Body of pancreas (tissue), 4 donors: ENCODE measurements around the gene PPP2R3B. TPM values are rescaled to one million over a fixed set of nuclear protein-coding genes. Genes with fewer than 3 reads are reported as not detected.
"Not testable (repeated sequence)": the region's sequence is repeated elsewhere in the genome, so short reads cannot be mapped to it uniquely, and the experiment has no call there.

Experiments
- ATAC-seq: fragments of 150-250 bp; one replicate; pipeline ENCODE4 v1.9.1; 2016
- DNase-seq, 4 donors: peaks; one replicate each; pipeline ENCODE4 v3.0.0-alpha.2; 2019
- H3K27ac ChIP-seq, 4 donors: fragments of 200-600 bp; sonication (generic); 1 replicate in 3 of 4; 2 replicates in 1 of 4; pipeline versions ENCODE4 v1.5.1 to v1.6.1; 2016 to 2019; ENCODE audit warnings: mild to moderate bottlenecking in 1 of 4, mixed read lengths in 1 of 4, moderate library complexity in 1 of 4
- H3K27me3 ChIP-seq, 2 donors: fragments of 200-600 bp; sonication (generic); one replicate each; pipeline ENCODE4 v1.6.0; 2016; ENCODE audit warnings: mild to moderate bottlenecking in 1 of 2
- H3K36me3 ChIP-seq, 2 donors: fragments of 200-600 bp; sonication (generic); replicated peaks in 1 of 2; 2 replicates each; pipeline ENCODE4 v1.5.1; 2016; ENCODE audit warnings: low read depth in 2 of 2; ENCODE audit not compliant: insufficient read depth in 1 of 2
- H3K4me1 ChIP-seq: fragments of 200-600 bp; sonication (generic); one replicate; pipeline ENCODE4 v1.6.0; 2016
- H3K4me3 ChIP-seq, 2 donors: fragments of 200-600 bp; sonication (generic); 1 replicate in 1 of 2; 2 replicates in 1 of 2; pipeline ENCODE4 v1.5.1; 2016 to 2019
- H3K9me3 ChIP-seq, 3 donors: fragments of 200-600 bp; sonication (generic); 1 replicate in 2 of 3; 2 replicates in 1 of 3; pipeline ENCODE4 v1.5.1; 2016
- POLR2A ChIP-seq, 3 donors: fragments of 450-650 bp; IDR thresholded peaks; one replicate each; pipeline ENCODE4 v1.6.1; 2016; ENCODE audit warnings: antibody characterized with exemption in 3 of 3, mild to moderate bottlenecking in 2 of 3
- WGBS, 2 donors: methylation state at CpG; one replicate each; pipeline ENCODE4 v1.1.5; 2017; 5-methylcytosine and 5-hydroxymethylcytosine counted together
- intact Hi-C: fragments of 100-400 bp; cut with DNase I; formaldehyde crosslinking; loops from one replicate; pipeline ENCODE4 v1.15.1; 2023
- total RNA-seq, 2 donors: library from RNA; depleted of rRNA; stranded (reverse); fragments of >200 nt; gene quantifications; one replicate each; pipeline ENCODE4 v1.1.0, GENCODE V29; 2016
- TF ChIP-seq, protein P1 (sequence below), 7 experiments: fragments of 450-650 bp in 4 of 7; fragments of 200-600 bp in 3 of 7; sonication (generic) in 3 of 7; IDR thresholded peaks; one replicate each; pipeline ENCODE4 v1.5.1; 2016 to 2019; ENCODE audit warnings: antibody characterized with exemption in 7 of 7

The PPP2R3B gene
- total RNA-seq, 2 donors from 2014 or later = 5.6 to 11.4 TPM

DNA sequence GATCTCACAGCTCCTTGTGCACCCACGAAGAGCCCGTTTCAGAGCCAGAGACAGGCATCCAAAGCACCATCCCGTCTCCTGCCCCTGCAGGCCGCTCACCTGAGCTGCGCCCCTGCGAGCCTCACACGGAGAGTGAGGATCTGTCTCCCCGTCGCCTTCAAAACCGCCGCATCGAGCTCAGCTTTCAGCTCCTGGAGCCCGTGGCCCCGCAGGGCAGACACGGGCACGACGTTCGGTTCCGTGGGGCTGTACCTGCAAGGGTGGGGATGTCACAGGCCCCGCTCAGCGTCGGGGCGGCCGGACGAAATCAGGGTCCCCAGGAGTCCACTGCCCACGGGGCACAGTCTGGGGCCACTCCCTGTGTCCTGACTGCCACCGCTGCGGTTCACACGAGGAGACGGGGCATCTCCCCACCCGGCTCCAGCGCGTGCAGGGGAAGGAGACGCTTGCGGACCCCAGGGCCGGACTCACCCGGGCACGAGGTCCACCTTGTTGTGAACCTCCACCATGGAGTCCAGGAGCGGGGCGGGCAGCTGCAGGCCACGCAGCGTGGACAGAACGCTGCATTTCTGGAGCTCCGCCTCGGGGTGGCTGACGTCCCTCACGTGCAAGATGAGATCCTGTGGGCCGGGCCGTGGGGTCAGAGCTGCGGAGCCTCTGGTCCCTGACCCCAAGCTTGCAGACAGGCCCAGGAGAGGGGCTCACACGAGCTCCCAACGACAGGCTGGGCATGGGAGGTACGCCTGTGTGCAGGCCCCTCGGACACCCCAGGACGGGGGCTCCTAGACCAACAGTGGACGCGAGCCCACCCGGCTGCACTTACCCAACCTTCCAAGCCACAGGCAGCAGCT is 79.2 kb downstream of the PPP2R3B start:
- WGBS, 2 donors = 94 to 97% methylated on average over 16 to 56 of the region's 58 CpGs
- H3K27ac ChIP-seq = no peak overlapping the region
- H3K4me1 ChIP-seq = no peaks in the 10 kb centered on the region
- ATAC-seq = no peak
- no peaks in the 10 kb centered on the region for H3K9me3 ChIP-seq
- no peak overlapping the region for H3K4me3 ChIP-seq
- no peaks in the 10 kb centered on the region for H3K27me3 ChIP-seq
- intact Hi-C loops = no loop called here
- TF ChIP-seq, protein P1, sequence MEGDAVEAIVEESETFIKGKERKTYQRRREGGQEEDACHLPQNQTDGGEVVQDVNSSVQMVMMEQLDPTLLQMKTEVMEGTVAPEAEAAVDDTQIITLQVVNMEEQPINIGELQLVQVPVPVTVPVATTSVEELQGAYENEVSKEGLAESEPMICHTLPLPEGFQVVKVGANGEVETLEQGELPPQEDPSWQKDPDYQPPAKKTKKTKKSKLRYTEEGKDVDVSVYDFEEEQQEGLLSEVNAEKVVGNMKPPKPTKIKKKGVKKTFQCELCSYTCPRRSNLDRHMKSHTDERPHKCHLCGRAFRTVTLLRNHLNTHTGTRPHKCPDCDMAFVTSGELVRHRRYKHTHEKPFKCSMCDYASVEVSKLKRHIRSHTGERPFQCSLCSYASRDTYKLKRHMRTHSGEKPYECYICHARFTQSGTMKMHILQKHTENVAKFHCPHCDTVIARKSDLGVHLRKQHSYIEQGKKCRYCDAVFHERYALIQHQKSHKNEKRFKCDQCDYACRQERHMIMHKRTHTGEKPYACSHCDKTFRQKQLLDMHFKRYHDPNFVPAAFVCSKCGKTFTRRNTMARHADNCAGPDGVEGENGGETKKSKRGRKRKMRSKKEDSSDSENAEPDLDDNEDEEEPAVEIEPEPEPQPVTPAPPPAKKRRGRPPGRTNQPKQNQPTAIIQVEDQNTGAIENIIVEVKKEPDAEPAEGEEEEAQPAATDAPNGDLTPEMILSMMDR (IDR thresholded peaks at IDR 0.05) = no peak
- TF ChIP-seq POLR2A (IDR thresholded peaks at IDR 0.05) = no peak
- DNase-seq = peak in 2 of 4 donors; percentile 5 to 10
- peaks cover 16 to 37% of the 10 kb centered on the region in 2 donors for H3K36me3 ChIP-seq

DNA sequence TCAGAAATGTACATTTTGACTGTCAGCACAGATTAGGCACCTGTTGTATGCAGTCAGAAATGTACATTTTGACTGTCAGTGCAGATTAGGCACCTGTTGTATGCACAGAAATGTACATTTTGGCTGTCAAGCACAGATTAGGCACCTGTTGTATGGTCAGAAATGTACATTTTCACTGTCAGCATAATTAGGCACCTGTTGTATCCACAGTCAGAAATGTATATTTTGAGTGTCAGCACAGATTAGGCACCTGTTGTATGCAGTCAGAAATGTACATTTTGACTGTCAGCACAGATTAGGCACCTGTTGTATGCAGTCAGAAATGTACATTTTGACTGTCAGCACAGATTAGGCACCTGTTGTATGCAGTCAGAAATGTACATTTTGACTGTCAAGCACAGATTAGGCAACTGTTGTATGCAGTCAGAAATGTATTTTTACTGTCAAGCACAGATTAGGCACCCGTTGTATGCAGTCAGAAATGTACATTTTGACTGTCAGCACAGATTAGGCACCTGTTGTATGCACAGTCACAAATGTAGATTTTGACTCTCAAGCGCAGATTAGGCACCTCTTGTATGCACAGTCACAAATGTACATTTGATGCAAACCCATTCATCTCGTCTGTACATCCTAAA is 80.0 kb downstream of the PPP2R3B start:
- 94 to 97% methylated on average over 3 of the region's 3 CpGs for WGBS, 2 donors

DNA sequence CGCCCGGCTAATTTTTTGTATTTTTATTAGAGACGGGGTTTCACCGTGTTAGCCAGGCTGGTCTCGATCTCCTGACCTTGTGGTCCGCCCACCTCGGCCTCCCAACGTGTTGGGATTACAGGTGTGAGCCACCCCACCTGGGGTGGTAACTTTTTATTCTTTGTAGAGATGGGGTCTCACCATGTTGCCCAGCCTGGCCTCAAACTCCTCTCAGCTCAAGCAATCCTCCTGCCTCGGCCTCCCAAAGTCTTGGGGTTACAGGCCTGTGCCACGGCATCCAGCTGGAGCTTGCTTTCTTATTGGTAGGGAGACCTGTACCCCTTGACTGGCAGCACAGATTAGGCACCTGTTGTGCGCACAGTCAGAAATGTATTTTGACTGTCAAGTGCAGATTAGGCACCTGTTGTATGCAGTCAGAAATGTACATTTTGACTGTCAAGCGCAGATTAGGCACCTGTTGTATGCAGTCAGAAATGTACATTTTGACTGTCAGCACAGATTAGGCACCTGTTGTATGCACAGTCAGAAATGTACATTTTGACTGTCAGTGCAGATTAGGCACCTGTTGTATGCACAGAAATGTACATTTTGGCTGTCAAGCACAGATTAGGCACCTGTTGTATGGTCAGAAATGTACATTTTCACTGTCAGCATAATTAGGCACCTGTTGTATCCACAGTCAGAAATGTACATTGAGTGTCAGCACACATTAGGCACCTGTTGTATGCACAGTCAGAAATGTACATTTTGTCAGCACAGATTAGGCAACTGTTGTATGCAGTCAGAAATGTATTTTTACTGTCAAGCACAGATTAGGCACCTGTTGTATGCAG is 80.7 kb downstream of the PPP2R3B start:
- peaks cover 16 to 25% of the 10 kb centered on the region in 2 donors for H3K36me3 ChIP-seq
- not testable (repeated sequence) for ATAC-seq
- DNase-seq = peak in 2 of 4 donors; percentile 2 to 6

More for the DNA sequence above, 80.0 kb downstream of the PPP2R3B start:
- H3K27me3 ChIP-seq, H3K4me3 ChIP-seq, H3K4me1 ChIP-seq, H3K9me3 ChIP-seq, DNase-seq, ATAC-seq, intact Hi-C loops, H3K27ac ChIP-seq: not testable (repeated sequence)
- peaks cover 16 to 31% of the 10 kb centered on the region in 2 donors for H3K36me3 ChIP-seq

DNA sequence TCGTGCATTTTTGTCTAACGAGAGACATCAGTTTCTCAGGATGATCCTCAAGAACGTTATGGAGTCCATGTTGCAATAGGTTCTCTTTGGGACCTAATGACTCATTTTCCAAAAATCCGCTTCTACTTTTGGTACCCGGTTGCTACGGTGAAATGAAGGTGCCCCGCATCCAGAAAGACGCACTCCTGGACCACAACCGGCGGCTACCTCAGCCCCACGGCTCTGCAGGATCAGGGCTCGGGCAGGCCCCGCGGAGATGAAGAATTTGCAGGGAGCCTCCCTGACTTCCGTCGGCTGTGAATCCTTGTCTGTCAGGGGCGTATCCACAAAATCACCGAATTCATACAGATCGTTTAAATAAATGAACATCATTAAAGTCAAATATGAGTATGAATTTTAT is 83.7 kb downstream of the PPP2R3B start:
- no peak overlapping the region for H3K27ac ChIP-seq
- intact Hi-C loops = no loop called here
- H3K27me3 ChIP-seq = no peaks in the 10 kb centered on the region
- TF ChIP-seq POLR2A (IDR thresholded peaks at IDR 0.05) = no peak
- TF ChIP-seq, protein P1 (IDR thresholded peaks at IDR 0.05) = no peak
- H3K36me3 ChIP-seq = peaks cover 13 to 17% of the 10 kb centered on the region in 2 donors
- DNase-seq (no peak), ATAC-seq (no peak)
- no peaks in the 10 kb centered on the region for H3K9me3 ChIP-seq
- 91 to 94% methylated on average over 19 of the region's 19 CpGs for WGBS, 2 donors
- no peaks in the 10 kb centered on the region for H3K4me1 ChIP-seq
- H3K4me3 ChIP-seq = no peak overlapping the region

More for the DNA sequence above, 80.7 kb downstream of the PPP2R3B start:
- H3K27ac ChIP-seq, H3K9me3 ChIP-seq, H3K4me1 ChIP-seq, H3K4me3 ChIP-seq, H3K27me3 ChIP-seq, intact Hi-C loops: not testable (repeated sequence)
- 89 to 98% methylated on average over 12 of the region's 12 CpGs for WGBS, 2 donors

DNA sequence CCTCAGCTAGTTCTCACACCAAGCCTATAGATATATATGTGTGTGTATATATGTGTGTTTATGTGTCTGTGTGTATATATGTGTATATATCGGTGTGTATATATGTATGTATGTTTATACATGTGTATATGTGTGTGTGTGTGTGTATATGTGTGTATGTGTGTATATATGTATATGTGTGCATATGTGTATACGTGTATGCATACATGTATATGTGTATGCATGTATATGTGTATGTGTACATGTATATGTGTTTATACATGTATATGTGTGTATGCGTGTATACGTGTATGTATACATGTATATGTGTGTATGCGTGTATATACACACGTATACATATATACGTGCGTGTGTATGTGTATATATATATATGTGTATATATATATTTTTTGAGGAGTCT is 86.4 kb downstream of the PPP2R3B start:
- no peak overlapping the region for H3K27ac ChIP-seq
- no peak overlapping the region for H3K4me3 ChIP-seq
- H3K36me3 ChIP-seq = peaks cover 3 to 7% of the 10 kb centered on the region in 2 donors
- intact Hi-C loops = no loop called here
- H3K27me3 ChIP-seq = no peaks in the 10 kb centered on the region
- ATAC-seq (no peak), DNase-seq (no peak)
- TF ChIP-seq, protein P1 (IDR thresholded peaks at IDR 0.05) = peak in 1 of 7 experiments; percentile 9
- TF ChIP-seq POLR2A (IDR thresholded peaks at IDR 0.05) = no peak
- 83 to 94% methylated on average over 8 of the region's 8 CpGs for WGBS, 2 donors
- H3K9me3 ChIP-seq = no peaks in the 10 kb centered on the region
- H3K4me1 ChIP-seq = no peaks in the 10 kb centered on the region
